GM19468 (cell line): ENCODE data around the gene MRPL52.
"Not testable (repeated sequence)": the region's sequence is repeated elsewhere in the genome, so short reads cannot be mapped to it uniquely, and the experiment has no call there.

Experiments used
- ATAC-seq: cut with Tn5 transposase; IDR thresholded peaks from one replicate; pipeline ENCODE4 v1.9.1; 2021; ENCODE audit warnings: mild to moderate bottlenecking, moderate library complexity, moderate number of reproducible peaks; ENCODE audit not compliant: unreplicated experiment; ENCODE audit errors: extremely low read depth

The MRPL52 gene

DNA sequence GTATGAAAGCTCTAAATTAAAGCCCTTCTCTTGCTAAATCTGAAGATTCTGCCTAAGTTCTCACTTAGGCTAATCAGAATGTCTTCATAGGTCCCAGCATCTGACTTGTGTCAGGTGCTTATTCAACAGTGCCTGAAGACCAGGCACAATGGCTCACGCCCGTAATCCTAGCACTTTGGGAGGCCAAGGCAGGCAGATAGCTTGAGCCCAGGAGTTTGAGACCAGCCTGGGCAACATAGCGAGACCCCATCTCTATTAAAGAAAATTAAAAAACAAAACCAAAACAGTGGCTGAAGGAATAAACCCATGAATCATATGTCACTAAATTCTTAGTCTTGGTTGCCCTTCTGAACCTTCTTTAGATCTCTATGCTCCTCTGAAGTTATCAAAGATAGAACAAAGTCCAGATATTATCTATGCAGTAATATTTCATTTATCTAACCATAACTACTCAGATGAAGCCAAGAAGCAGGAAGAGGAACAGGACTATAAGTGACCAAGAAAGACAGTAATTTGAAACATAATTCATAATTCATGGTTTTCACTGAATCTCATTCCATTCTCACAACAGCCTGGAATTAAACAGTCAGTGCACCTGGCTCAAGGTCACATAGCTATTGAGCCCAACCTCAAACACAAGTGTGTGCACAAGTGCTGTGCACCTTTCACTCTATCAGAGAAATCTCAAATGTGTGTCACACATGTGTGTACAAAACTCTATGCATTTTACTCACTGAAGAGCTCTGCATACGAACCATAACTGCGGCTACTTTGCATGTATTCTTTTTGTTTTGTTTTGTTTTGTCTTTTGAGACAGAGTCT, 21.1 kb upstream of the MRPL52 start:
- no peak for ATAC-seq

GRCh38 chr14:22811722-22812121, 18.0 kb upstream of the MRPL52 start:
- ATAC-seq, result no peak

DNA sequence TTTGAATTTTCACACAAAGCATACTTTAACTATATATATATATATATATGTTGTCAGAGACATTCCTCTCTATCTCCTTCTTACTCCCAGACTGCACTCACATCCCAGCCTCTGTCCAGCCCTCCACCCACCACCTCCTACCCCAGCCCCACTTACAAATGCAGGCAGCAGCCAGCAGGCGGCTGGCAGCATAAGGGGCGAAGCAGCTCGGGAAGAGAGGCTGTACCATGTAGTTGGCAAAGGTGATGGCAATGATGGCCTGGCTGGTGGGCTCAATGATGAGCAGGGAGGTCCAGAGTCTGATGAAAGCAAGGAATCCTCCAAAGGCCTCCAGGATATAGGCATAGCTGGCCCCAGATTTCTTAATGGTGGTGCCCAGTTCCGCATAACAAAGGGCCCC, 16.9 kb upstream of the MRPL52 start:
- no peak for ATAC-seq

GRCh38 chr14:22813145-22813544, 16.5 kb upstream of the MRPL52 start:
- ATAC-seq, result no peak

DNA sequence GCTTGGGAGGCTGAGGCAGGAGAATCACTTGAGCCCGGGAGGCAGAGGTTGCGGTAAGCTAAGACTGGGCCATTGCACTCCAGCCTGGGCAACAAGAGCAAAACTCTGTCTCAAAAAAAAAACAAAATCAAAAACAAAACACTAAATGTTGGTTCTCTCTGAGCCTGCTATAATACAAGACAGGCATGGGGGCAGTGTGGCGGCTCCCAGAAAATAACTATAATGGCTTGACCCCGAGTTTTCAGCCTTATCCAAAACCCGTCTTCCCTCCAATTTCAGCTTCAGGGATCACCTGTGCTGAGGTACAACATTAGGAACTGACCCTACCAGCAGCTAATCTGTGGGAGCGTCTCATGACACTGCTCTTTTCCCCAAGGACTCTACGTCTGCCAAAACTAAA, 15.3 kb upstream of the MRPL52 start:
- ATAC-seq, result no peak

GRCh38 chr14:22814941-22815713, 14.6 kb upstream of the MRPL52 start, which contains the start of gene SLC7A7:
SLC7A7 (minus strand) TSS chr14:22815435; CDS start chr14:22813398, 2,037 bp downstream.
- ATAC-seq, result no peak

DNA sequence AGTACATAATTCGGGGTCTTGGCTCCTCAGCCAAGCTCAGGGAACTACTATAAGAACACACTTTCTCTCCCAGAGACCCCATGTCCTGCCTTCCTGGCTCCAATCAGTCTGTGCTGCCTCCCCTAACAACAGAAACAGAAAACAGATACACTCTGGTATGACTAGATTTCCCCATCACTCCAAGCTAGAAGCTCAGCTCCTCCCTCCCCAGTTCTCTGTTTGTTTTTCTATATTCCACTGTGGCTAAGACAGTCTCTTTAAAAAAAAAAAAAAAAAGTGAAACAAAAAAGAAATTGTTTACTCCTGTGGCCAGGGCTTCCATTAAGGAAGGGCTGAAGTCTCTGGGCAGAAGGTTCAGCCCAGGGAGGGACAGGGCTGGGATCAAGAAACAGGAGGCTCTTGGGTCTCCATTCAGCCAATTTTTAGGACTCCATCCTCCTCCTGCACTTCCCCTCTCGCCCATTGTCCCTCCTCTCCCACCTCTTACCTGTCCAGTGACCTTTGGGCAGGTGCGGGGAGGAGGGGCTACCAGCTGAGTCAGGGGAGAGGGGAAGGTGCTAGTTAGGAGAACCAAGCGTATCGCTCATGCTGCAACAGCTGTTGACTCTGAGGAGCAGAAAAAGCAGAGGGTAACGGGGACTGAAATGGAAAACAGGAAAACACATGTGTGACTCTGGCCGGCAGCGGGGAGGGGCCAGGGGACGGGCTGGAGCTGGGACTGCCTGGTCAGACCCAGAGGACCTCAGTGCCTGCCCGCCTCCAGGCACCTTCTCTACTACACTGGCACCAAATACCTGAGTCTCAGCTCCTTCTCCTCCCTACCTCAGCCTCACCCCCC, 10.3 kb upstream of the MRPL52 start:
- no peak for ATAC-seq

GRCh38 chr14:22820731-22821130, 9.0 kb upstream of the MRPL52 start:
- ATAC-seq, result no peak

DNA sequence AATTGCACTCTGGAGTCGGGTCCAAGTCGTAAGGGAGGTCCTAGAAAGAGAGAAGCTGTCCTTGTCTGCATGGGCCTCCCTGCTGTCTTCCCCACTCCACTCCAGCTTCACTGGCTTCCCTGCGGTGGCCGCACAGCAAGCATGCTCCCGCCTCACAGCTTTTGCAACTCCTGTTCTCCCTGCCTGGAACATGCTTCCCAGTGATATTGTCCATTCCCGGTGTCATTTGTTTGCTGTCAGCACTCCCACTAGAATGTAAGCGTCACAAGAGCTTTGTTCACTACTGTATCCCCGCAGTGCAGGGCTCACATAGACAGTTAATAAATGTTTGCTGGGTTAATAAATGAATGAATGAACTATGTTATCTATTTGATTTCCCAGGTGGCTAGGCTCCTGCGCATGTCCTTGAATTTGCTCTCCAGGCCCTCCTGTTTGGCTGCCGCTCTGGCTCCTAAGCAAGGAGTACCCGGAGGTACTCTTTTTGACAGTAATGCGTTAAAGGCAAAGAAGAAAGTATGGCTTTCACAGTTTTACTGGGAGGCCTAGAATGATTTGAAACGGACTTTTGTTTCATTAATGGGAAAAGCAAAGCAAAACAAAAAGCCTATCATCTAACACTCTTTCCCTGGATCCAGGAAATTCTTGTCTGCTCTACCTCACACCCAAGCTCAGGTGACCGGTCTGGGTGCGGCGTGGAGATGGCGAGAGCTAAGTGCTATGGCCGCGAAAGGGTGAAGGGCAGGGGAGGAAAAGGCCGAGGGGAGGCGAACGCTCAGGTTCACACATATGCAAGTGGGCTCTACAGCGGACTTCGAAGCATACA, 8.3 kb upstream of the MRPL52 start:
- no peak for ATAC-seq

DNA sequence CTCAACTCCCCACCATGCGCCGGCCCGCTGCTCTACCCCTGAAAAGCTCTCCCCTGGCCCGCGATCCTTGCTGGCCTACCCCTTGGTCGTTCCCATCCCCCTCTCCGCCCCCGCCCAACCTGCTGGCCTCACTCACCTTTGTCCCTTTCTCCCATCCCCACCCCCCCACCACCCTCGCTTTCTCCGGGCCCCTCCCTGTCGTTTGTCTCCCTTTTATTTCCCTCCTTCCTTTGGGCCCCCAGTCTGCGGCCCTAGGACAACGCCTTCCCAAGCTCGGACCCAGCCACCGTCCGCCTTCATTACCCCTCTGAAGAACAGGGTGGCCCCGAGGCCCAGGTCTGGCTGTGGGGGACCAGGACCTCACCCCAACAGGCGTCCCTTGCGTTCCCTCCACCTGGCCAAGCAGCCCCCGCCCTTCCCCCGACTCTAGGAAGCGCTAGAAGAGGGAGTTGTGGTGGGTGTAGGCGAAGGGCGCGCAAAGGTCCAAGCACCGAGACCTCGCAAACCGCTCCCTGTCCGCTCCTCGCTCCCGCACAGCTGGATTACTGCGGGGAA, 7.6 kb upstream of the MRPL52 start:
- ATAC-seq, result no peak

- no peak for ATAC-seq
These were observed 7.1 kb upstream of the MRPL52 start for GRCh38 chr14:22822571-22823098.

- ATAC-seq, result no peak
These were observed 4.9 kb upstream of the MRPL52 start for GRCh38 chr14:22824711-22825359.

- not testable (repeated sequence) for ATAC-seq
These were observed 519 bp upstream of the MRPL52 start for GRCh38 chr14:22829076-22829660.

GRCh38 chr14:22830443-22831010, 840 bp downstream of the MRPL52 start:
- no peak for ATAC-seq

- no peak for ATAC-seq
These were observed 5.8 kb downstream of the MRPL52 start for GRCh38 chr14:22835505-22835904.

GRCh38 chr14:22836301-22837113, 6.8 kb downstream of the MRPL52 start, which contains the start of gene MMP14:
MMP14 (plus strand) TSS chr14:22836585; CDS start chr14:22836818, 233 bp downstream.
- no peak for ATAC-seq
